ENCODE results near the gene RPS27A. TPM values are rescaled to one million over a fixed set of nuclear protein-coding genes. Genes with fewer than 3 reads are reported as not detected.

The RPS27A gene
- total and polyA plus RNA-seq, 10 of the 15 experiments (the other 5 are each of a cell fraction or from before 2014, with no cell fraction given), result 1,460 to 4,705 (median 1,996) TPM

GRCh38 chr2:55231546-55232083, 873 bp upstream of the RPS27A start:
- ChIA-PET SMC1A (ENCODE audit: uncharacterized antibody, unreplicated experiment) (no interaction called here), RAD21 (ENCODE audit: unreplicated experiment) (no interaction called here), CTCF (interaction anchor here (1.0 kb wide), 1 partner anchor 63 kb away, joined by 4 read pairs; no protein-coding TSS in a partner anchor), POLR2A (no interaction called here)
- H3K27me3 ChIP-seq (replicated peaks in 1 of 2; ENCODE audit: control insufficient read depth in 2 of 2, insufficient read depth in 2 of 2, low read length in 1 of 2), result no peaks in the 10 kb centered on the region
- H3K4me1 ChIP-seq (ENCODE audit: control insufficient read depth, insufficient read depth, low read length), result peaks cover 3% of the 10 kb centered on the region; the same call in 1 of the 2 replicates
- in situ Hi-C loops (cut with MboI) (no loop called here), intact Hi-C loops (cut with micrococcal nuclease; ENCODE audit: unreplicated experiment) (loop anchor here (2.0 to 5.0 kb wide), 4 partner anchors 36 to 386 kb away; partner anchors contain the start of genes MTIF2, PPP4R3B and RTN4)
- no peaks in the 10 kb centered on the region for H4K20me1 ChIP-seq (ENCODE audit: control insufficient read depth, insufficient read depth)
- peak overlapping the region; percentile 93 for H3K4me3 ChIP-seq
- DNase-seq (ENCODE audit: low read depth, low spot score) (no peak), ATAC-seq (peak; percentile 2; the same call in 2 of the 3 replicates), FAIRE-seq (no peak)
- peaks cover 53% of the 10 kb centered on the region for H3K79me2 ChIP-seq (ENCODE audit: control insufficient read depth, insufficient read depth, low read length)
- 8% methylated on average over 13 of the region's 13 CpGs for WGBS (ENCODE audit: insufficient coverage, insufficient replicate concordance, low lambda C conversion rate, missing lambda C conversion rate)
- TF ChIP-seq KDM1A (IDR thresholded peaks at IDR 0.05; ENCODE audit: borderline replicate concordance), result no peak
- TF ChIP-seq EED (IDR thresholded peaks at IDR 0.05; ENCODE audit: low read depth), result peak; percentile 13; the same call in 1 of the 2 replicates
- TF ChIP-seq SRF (IDR thresholded peaks at IDR 0.05; ENCODE audit: low read depth in 2 of 2, low read length in 2 of 2), result peak in 1 of 2 experiments; percentile 81; a peak in 2 of 4 replicates
- no peak for TF ChIP-seq CEBPZ (IDR thresholded peaks at IDR 0.05; ENCODE audit: low read depth, low read length)
- peak overlapping the region; percentile 85 for H3K4me2 ChIP-seq (ENCODE audit: control insufficient read depth, insufficient read depth)
- H3K9ac ChIP-seq (ENCODE audit: control insufficient read depth, insufficient read depth, low read length), result peak overlapping the region; percentile 98
- H3K36me3 ChIP-seq (ENCODE audit: control insufficient read depth in 2 of 2, insufficient read depth in 2 of 2, low read length in 1 of 2), result peaks cover 1 to 20% of the 10 kb centered on the region in 2 experiments; a peak in 3 of 4 replicates
- peak overlapping the region; percentile 98 for H2AFZ ChIP-seq (ENCODE audit: control insufficient read depth, low read depth, low read length)
- BruUV-seq (replicated peaks), result TSS peak; percentile 82
- peak overlapping the region; percentile 98 for H3K27ac ChIP-seq (ENCODE audit: control insufficient read depth, insufficient read depth)
- no peaks in the 10 kb centered on the region for H3K9me3 ChIP-seq (replicated peaks; ENCODE audit: control insufficient read depth, insufficient read depth, low read length)

All from GM12878 (cell line).